GM18498 (cell line): ENCODE data around the gene STOX1.
"Not testable (repeated sequence)": the region's sequence is repeated elsewhere in the genome, so short reads cannot be mapped to it uniquely, and the experiment has no call there.

Experiments
- ATAC-seq: cut with Tn5 transposase; IDR thresholded peaks from one replicate; pipeline ENCODE4 v1.9.1; 2021; ENCODE audit warnings: mild to moderate bottlenecking, moderate library complexity; ENCODE audit not compliant: unreplicated experiment

Gene STOX1

GRCh38 chr10:68829521-68829920 is 2.2 kb downstream of the STOX1 start:
- ATAC-seq: no peak

- ATAC-seq: no peak
Measured at GRCh38 chr10:68829952-68830351, 2.6 kb downstream of the STOX1 start.

- ATAC-seq: no peak
Measured at GRCh38 chr10:68831961-68832455, 4.7 kb downstream of the STOX1 start.

- ATAC-seq: no peak
Measured at GRCh38 chr10:68832601-68833000, 5.3 kb downstream of the STOX1 start.

- ATAC-seq: no peak
Measured at GRCh38 chr10:68837626-68838322, 10.4 kb downstream of the STOX1 start.

- ATAC-seq: not testable (repeated sequence)
Measured at GRCh38 chr10:68840650-68841049, 13.3 kb downstream of the STOX1 start.

GRCh38 chr10:68848281-68848680 is 20.9 kb downstream of the STOX1 start:
- ATAC-seq: no peak

- no peak for ATAC-seq
Measured at GRCh38 chr10:68848806-68849205, 21.5 kb downstream of the STOX1 start.

- no peak for ATAC-seq
Measured at GRCh38 chr10:68856352-68856751, 29.0 kb downstream of the STOX1 start.

GRCh38 chr10:68857005-68857404 is 29.7 kb downstream of the STOX1 start:
- ATAC-seq: no peak

- no peak for ATAC-seq
Measured at GRCh38 chr10:68861253-68861652, 33.9 kb downstream of the STOX1 start.

- no peak for ATAC-seq
Measured at GRCh38 chr10:68864611-68865010, 37.3 kb downstream of the STOX1 start.

- ATAC-seq: not testable (repeated sequence)
Measured at GRCh38 chr10:68868173-68868572, 40.8 kb downstream of the STOX1 start.

- no peak for ATAC-seq
Measured at GRCh38 chr10:68869623-68870022, 42.3 kb downstream of the STOX1 start.

- ATAC-seq: no peak
Measured at GRCh38 chr10:68870061-68870460, 42.7 kb downstream of the STOX1 start.

- no peak for ATAC-seq
Measured at GRCh38 chr10:68870545-68871104, 43.3 kb downstream of the STOX1 start.

GRCh38 chr10:68871105-68871711 is 43.9 kb downstream of the STOX1 start:
- no peak for ATAC-seq

GRCh38 chr10:68871731-68872342 is 44.5 kb downstream of the STOX1 start:
- no peak for ATAC-seq

- no peak for ATAC-seq
Measured at GRCh38 chr10:68876246-68877138, 49.2 kb downstream of the STOX1 start.

GRCh38 chr10:68877482-68878110 is 50.3 kb downstream of the STOX1 start:
- ATAC-seq: no peak
